Glomerular endothelial cell (primary cell): ENCODE measurements around the gene PNPLA6. TPM values are rescaled to one million over a fixed set of nuclear protein-coding genes. Genes with fewer than 3 reads are reported as not detected.

Experiments
- DNase-seq: peaks from one replicate; pipeline ENCODE4 v3.0.0-alpha.2; 2011; ENCODE audit warnings: low read depth, low spot score; ENCODE audit errors: extremely low read depth
- total RNA-seq: library from RNA; depleted of rRNA; stranded (reverse); fragments of >200 nt; gene quantifications from 2 replicates; pipeline ENCODE4 v1.2.3, GENCODE V29; 2015

The PNPLA6 gene
- total RNA-seq, 1 donor from 2014 or later: 230 TPM

GRCh38 chr19:7595466-7596133, 60.1 kb downstream of the PNPLA6 start, which contains the start of gene CAMSAP3:
Gene CAMSAP3, plus strand, starts transcription at chr19:7595863. Its CDS starts 140 bp downstream, at chr19:7596003.
- no peak for DNase-seq

- no peak for DNase-seq
Measured at GRCh38 chr19:7596211-7596937, 60.9 kb downstream of the PNPLA6 start.

DNA sequence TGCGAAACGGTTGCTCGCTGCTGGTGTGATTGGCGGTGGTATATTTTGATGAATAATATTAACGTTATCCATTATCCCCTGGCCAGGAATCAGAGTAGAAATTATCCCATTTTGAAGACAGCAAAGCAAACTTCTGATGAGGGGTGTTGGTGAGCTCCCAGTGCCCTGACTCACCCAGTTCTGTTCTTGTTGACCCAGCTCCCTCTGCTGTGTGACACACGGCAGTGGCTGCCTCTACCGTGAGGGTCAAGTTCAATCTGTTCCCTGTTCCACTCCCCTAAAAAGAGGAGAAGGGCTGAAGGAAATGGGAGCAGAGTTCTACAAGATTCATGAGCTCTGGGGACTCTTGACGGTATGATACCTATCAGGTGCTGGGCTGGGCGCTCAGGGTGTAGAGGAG, 62.2 kb downstream of the PNPLA6 start:
- DNase-seq: no peak

- DNase-seq: no peak
Measured at GRCh38 chr19:7598180-7598579, 62.7 kb downstream of the PNPLA6 start.

GRCh38 chr19:7600721-7601120, 65.2 kb downstream of the PNPLA6 start:
- no peak for DNase-seq

DNA sequence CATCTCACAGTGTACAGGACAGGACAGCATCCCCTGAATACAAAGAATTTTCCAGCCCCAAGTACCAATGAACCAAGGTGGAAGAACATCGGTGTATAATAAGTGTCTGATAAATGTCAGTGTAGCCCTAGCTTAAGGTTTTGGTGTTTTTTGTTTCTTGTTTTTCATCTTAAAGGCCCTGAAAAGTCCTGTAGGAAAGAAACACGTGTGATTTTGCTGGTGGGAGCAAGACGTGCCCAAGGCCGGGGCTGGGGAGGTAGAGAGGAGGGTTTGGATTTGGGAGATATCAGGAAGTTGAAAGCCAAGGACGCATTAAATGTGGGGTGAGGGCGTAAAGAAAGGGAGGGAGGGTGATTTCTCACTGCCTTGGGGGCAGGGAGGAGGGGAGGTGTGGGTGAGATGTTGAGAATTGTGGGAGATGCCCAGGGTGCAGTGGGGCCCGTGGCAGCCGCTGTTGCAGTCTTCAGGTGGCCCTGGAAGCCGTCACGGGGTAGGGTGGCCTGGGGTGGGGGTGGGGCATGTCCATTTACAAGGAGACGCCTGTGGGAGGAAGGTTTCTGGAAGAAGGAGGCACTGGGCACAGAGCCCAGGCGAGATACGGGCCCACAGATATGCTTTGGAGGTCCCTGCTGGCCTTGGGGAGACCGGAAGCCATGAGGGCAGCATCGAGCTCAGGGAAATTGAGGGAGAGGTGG, 66.9 kb downstream of the PNPLA6 start:
- DNase-seq: no peak

- DNase-seq: no peak
Measured at GRCh38 chr19:7602935-7603497, 67.5 kb downstream of the PNPLA6 start.

GRCh38 chr19:7603919-7604318, 68.4 kb downstream of the PNPLA6 start:
- no peak for DNase-seq

DNA sequence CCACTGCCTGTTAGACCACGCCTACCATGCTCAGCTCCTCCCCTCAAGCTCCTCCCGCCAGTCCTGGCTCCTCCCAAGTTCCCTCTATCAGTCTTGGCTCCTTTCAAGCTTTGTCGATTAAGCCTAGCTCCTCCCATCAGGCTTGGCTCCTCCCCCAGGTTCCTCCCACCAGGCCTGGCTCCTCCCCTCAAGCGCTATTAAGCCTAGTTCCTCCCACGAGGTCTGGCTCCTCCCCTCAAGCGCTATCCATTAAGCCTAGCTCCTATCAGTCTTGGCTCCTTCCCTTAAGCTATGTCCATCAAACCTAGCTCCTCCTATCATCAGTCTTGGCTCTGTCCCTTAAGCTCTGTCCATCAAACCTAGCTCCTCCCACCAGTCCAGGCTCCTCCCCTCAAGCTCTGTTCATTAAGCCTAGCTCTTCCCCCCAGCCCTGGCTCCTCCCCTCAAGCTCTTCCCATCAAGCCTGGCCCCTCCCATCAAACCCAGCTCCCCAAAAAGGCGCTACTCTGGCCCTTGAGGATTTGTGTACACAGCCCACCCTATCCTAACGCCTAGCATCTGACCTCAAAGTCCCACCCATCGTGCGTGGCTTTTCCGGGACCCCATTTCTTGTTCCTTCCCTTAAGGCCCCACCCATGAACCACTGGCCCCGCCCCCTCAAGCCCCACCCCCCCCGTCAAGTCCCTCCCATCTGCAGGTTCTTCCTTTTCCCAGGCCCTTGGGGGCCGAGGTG, 70.1 kb downstream of the PNPLA6 start:
- no peak for DNase-seq

- no peak for DNase-seq
Measured at GRCh38 chr19:7606289-7606688, 70.8 kb downstream of the PNPLA6 start.

- DNase-seq: no peak
Measured at GRCh38 chr19:7607212-7607873, 71.8 kb downstream of the PNPLA6 start.

DNA sequence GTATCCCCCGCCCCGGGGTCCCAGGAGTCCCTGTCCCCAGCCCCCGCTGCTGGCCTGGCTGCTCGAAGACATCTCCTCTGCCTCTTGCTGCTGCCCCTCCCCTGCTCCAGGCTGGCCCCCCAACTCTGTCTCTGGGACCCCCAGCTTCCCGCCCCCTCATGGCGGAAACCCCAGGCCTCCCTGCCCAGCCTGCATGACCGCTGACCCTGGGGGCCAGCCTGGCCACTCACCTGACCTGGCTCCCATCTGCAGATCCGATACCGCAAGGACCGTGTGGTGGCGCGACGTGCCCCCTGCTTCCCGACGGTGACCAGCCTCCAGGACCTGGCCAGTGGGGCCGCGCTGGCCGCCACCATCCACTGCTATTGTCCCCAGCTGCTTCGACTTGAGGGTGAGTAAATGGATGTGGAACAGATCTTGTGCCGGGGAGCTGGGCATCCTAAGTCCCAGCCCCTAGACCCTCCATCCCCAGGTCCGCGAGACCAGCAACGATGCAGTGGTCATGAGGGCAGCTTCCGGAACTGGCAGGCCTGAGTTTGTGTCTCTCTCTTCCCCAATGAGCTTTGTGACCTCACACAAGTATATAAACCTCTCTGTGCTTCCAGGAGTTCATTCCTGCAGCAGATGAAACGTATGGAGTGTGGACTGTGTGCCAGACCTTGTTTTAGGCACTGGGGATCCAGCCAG, 72.5 kb downstream of the PNPLA6 start:
- no peak for DNase-seq

DNA sequence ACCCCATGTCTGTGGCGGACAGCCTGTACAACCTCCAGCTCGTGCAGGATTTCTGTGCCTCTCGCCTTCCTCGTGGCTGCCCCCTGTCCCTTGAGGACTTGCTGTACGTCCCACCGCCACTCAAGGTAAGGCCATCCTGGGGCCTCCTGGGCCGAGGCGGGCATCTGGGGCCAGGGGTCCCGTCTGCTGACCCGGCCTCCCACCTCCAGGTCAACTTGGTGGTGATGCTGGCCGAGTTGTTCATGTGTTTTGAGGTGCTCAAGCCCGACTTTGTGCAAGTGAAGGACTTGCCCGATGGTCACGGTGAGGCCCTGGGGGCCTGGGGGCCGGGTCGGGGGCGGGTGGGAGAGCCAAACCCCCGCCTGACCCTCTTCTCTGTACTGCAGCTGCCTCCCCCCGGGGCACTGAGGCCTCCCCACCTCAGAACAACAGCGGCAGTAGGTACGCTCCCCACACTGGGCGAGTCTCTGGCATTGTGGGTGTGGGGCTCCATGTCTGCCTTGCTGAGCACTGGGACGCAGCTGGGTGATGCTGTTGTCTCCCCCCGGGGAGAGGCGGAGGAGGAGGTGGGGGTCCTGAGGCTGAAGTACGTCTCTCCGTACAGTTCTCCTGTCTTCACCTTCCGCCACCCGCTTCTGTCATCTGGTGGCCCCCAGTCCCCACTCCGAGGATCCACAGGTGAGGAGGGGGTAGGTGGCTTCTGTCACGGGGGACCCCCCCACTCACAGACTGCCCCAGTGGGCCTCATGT, 75.1 kb downstream of the PNPLA6 start:
- DNase-seq: no peak

Other genes starting within 250 kb of the PNPLA6 start
- gene INSR, start 241.3 kb upstream of the PNPLA6 start, total RNA-seq: 26.6 and 134 TPM in 2 replicates
- 53.2 and 53.3 TPM in 2 replicates for gene ARHGEF18, start 186.8 kb upstream of the PNPLA6 start, total RNA-seq
- 2.7 and 4.1 TPM in 2 replicates for gene PEX11G, start 46.7 kb upstream of the PNPLA6 start, total RNA-seq
- 56.9 and 70.4 TPM in 2 replicates for gene ZNF358, start 19.6 kb upstream of the PNPLA6 start, total RNA-seq
- 10.6 and 25.2 TPM in 2 replicates for gene MCOLN1, start 13.1 kb upstream of the PNPLA6 start, total RNA-seq
- gene CAMSAP3, start 60.1 kb downstream of the PNPLA6 start, total RNA-seq: 0.41 and 0.82 TPM in 2 replicates
- gene XAB2, start 93.8 kb downstream of the PNPLA6 start, total RNA-seq: 40.5 and 46.3 TPM in 2 replicates
- gene PET100, start 94.1 kb downstream of the PNPLA6 start, total RNA-seq: 32.3 and 37.1 TPM in 2 replicates
- gene PCP2, start 98.0 kb downstream of the PNPLA6 start, total RNA-seq: not detected in 2 replicates
- 33.4 and 47.7 TPM in 2 replicates for gene STXBP2, start 101.4 kb downstream of the PNPLA6 start, total RNA-seq
- gene RETN, start 133.3 kb downstream of the PNPLA6 start, total RNA-seq: not detected in 2 replicates
- not detected in 2 replicates for gene MCEMP1, start 141.4 kb downstream of the PNPLA6 start, total RNA-seq
- 132 and 170 TPM in 2 replicates for gene TRAPPC5, start 145.1 kb downstream of the PNPLA6 start, total RNA-seq
- not detected in 2 replicates for gene FCER2, start 166.4 kb downstream of the PNPLA6 start, total RNA-seq
- not detected in 2 replicates for gene CLEC4G, start 196.4 kb downstream of the PNPLA6 start, total RNA-seq
- gene CD209, start 211.8 kb downstream of the PNPLA6 start, total RNA-seq: not detected in 2 replicates
- gene CLEC4M, start 227.5 kb downstream of the PNPLA6 start, total RNA-seq: 0.19 and 0.64 TPM in 2 replicates